ENCODE results near the gene SLC7A10. TPM values are rescaled to one million over a fixed set of nuclear protein-coding genes. Genes with fewer than 3 reads are reported as not detected.

Gene SLC7A10
- total RNA-seq, 1 experiment from 2014 or later = 1.1 TPM

DNA sequence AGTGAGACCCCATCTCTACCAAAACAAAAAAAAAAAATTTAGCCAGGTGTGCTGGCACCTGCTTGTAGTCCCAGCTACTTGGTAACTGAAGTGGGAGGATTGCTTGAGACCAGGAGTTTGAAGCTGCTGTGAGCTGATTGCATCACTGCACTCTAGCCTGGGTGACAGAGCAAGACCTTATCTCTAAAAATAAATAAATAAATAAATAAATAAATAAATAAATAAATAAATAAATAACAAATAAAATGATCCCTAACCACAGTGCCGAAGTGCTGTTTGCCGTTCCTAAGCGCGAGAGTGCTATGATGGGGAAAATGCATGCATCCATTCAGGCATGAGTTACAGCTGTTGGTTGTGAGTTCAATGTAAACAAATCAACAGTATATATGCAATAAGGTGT is 66.5 kb downstream of the SLC7A10 start:
- H3K9me3 ChIP-seq (ENCODE audit: control insufficient read depth, insufficient read depth, low read depth, low read length) = no peaks in the 10 kb centered on the region
- no peak overlapping the region for H3K4me3 ChIP-seq (ENCODE audit: low read depth in 2 of 2, low read length in 2 of 2)
- TF ChIP-seq TCF7L2 (IDR thresholded peaks at IDR 0.05; ENCODE audit: low read depth, low read length) (no peak), SIN3A (IDR thresholded peaks at IDR 0.05; ENCODE audit: borderline replicate concordance, insufficient read depth, low read depth, low read length) (no peak), POLR2AphosphoS5 (IDR thresholded peaks at IDR 0.05; ENCODE audit: low read depth, low read length) (no peak)
- TF ChIP-seq, protein P1, sequence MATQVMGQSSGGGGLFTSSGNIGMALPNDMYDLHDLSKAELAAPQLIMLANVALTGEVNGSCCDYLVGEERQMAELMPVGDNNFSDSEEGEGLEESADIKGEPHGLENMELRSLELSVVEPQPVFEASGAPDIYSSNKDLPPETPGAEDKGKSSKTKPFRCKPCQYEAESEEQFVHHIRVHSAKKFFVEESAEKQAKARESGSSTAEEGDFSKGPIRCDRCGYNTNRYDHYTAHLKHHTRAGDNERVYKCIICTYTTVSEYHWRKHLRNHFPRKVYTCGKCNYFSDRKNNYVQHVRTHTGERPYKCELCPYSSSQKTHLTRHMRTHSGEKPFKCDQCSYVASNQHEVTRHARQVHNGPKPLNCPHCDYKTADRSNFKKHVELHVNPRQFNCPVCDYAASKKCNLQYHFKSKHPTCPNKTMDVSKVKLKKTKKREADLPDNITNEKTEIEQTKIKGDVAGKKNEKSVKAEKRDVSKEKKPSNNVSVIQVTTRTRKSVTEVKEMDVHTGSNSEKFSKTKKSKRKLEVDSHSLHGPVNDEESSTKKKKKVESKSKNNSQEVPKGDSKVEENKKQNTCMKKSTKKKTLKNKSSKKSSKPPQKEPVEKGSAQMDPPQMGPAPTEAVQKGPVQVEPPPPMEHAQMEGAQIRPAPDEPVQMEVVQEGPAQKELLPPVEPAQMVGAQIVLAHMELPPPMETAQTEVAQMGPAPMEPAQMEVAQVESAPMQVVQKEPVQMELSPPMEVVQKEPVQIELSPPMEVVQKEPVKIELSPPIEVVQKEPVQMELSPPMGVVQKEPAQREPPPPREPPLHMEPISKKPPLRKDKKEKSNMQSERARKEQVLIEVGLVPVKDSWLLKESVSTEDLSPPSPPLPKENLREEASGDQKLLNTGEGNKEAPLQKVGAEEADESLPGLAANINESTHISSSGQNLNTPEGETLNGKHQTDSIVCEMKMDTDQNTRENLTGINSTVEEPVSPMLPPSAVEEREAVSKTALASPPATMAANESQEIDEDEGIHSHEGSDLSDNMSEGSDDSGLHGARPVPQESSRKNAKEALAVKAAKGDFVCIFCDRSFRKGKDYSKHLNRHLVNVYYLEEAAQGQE (IDR thresholded peaks at IDR 0.05; ENCODE audit: insufficient read depth in 1 of 2, low read depth in 2 of 2, low read length in 1 of 2) = no peak
- TF ChIP-seq, protein P2, sequence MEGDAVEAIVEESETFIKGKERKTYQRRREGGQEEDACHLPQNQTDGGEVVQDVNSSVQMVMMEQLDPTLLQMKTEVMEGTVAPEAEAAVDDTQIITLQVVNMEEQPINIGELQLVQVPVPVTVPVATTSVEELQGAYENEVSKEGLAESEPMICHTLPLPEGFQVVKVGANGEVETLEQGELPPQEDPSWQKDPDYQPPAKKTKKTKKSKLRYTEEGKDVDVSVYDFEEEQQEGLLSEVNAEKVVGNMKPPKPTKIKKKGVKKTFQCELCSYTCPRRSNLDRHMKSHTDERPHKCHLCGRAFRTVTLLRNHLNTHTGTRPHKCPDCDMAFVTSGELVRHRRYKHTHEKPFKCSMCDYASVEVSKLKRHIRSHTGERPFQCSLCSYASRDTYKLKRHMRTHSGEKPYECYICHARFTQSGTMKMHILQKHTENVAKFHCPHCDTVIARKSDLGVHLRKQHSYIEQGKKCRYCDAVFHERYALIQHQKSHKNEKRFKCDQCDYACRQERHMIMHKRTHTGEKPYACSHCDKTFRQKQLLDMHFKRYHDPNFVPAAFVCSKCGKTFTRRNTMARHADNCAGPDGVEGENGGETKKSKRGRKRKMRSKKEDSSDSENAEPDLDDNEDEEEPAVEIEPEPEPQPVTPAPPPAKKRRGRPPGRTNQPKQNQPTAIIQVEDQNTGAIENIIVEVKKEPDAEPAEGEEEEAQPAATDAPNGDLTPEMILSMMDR (IDR thresholded peaks at IDR 0.05) = no peak
- in situ Hi-C loops (cut with HindIII; ENCODE audit: low pct_unique_long_range_greater_than_20kb, low sequenced_read_pairs) (no loop called here), intact Hi-C loops (cut with micrococcal nuclease; ENCODE audit: unreplicated experiment) (no loop called here)
- ChIA-PET CTCF (interaction anchor here (0.8 kb wide), 1 partner anchor 25 kb away, joined by 5 read pairs; no protein-coding TSS in a partner anchor), POLR2A (interaction anchor here (0.7 kb wide), 1 partner anchor 1743 kb away, joined by 3 read pairs; no protein-coding TSS in a partner anchor)
- H3K27ac ChIP-seq (ENCODE audit: low read length) = no peak overlapping the region
- no peaks in the 10 kb centered on the region for H3K4me1 ChIP-seq (ENCODE audit: control insufficient read depth, insufficient read depth, low read length)
- H3K27me3 ChIP-seq (ENCODE audit: control insufficient read depth, insufficient read depth, low read length) = no peaks in the 10 kb centered on the region
- no peaks in the 10 kb centered on the region for H3K36me3 ChIP-seq (ENCODE audit: control insufficient read depth, insufficient read depth, low read length)
- DNase-seq (ENCODE audit: low read depth, low spot score) = no peak
- no TSS peak for BruUV-seq (replicated peaks)
- ATAC-seq = no peak

Other genes with a start within 250 kb of the SLC7A10 start
- 227 TPM for gene RHPN2, start 161.0 kb downstream of the SLC7A10 start, total RNA-seq (2021; ENCODE audit: unreplicated experiment)
- 34.7 TPM for gene GPATCH1, start 144.7 kb downstream of the SLC7A10 start, total RNA-seq (2021; ENCODE audit: unreplicated experiment)
- 0.31 TPM for gene WDR88, start 93.7 kb downstream of the SLC7A10 start, total RNA-seq (2021; ENCODE audit: unreplicated experiment)
- 28.6 TPM for gene LRP3, start 31.5 kb downstream of the SLC7A10 start, total RNA-seq (2021; ENCODE audit: unreplicated experiment)
- gene CEBPA, start 76.7 kb upstream of the SLC7A10 start, total RNA-seq (2021; ENCODE audit: unreplicated experiment) = 1.6 TPM
- gene CEBPG, start 147.9 kb upstream of the SLC7A10 start, total RNA-seq (2021; ENCODE audit: unreplicated experiment) = 41.5 TPM

All from Panc1 (cell line).